MV-4-11 (cell line): ENCODE results near the gene COX6A1.
A peak's percentile ranks its signal among the peaks of the same experiment; 100 is the strongest.

Source experiments
- DNase-seq: peaks from one replicate; lab custom pipeline; 2025; lab: John Stamatoyannopoulos, UW

The COX6A1 gene

DNA sequence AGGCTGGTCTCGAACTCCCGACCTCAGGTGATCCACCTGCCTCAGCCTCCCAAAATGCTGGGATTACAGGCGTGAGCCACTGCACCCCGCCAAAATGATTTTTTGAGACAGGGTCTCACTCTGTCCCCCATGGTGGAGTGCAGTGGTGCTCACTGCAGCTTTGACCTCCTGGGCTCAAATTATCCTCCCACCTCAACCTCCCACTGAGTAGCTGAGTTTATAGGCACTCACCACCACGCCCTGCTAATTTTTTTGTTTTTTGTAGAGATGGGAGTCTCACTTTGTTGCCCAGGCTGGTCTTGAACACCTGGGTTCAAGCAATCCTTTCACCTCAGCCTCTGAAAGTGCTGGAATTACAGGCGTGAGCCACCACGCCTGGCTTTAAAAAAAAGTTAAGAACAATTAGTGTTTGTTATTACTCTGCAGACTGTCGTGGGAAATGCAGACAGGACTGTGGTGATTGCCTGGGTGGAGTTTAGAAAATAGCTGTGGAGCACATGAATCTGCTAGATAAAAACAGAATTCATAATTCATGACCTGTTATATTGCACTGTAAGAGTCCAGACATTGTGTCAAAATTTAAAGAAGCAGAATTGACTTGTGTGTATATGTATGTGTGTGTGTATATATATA, 9.2 kb upstream of the COX6A1 start:
- no peak for DNase-seq

DNA sequence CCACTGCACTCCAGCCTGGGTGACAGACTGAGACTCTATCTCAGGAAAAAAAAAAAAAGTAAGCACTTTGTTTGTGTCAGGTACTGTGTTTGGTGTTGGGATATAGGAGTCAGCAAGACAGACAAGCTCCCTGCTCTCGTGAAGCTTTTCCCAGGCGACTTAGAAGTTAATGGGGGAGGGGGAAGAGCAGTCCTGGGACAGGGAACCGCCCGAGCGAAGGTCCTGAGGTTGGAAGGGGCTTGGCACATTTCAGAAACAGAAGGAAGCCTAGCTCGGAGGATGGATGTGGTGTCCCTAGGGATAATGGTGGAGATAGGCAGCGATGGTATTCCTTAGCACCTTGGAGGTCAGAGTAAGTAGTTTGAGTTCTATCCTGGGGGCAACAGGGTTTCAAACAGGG, 8.5 kb upstream of the COX6A1 start:
- no peak for DNase-seq

DNA sequence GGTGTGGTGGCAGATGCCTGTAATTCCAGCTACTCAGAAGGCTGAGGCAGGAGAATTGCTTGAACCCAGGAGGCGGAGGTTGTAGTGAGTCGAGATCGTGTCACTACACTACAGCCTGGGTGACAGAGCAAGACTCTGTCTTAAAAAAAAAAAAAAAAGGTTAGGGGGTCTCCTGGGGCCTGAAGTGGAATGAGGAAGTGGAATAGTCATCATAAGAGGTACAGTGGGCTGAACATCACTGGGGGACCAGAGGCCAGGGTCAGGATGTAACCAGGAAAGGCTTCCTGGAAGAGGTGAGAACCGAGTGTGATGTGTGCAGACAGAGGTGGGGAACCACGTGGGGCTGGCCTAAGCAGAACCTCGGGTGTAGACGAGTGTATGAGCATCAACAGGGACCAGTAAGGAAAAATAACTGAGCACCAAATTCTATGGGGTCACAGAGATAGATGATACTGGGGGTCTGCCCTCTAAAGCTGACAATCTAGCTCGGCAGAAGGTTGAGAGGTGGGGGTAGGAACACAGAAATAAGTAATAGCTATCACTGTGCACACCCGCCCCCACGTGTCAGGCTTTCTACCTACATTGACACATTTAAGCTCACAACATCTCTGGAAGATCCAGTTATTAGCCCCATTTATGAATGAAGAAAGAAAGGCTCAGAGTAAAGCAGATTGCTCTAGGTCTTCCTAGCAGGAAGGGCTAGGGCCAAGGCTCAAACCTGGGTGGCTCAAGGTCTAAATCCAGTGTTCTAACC, 5.0 kb upstream of the COX6A1 start:
- DNase-seq = no peak

DNA sequence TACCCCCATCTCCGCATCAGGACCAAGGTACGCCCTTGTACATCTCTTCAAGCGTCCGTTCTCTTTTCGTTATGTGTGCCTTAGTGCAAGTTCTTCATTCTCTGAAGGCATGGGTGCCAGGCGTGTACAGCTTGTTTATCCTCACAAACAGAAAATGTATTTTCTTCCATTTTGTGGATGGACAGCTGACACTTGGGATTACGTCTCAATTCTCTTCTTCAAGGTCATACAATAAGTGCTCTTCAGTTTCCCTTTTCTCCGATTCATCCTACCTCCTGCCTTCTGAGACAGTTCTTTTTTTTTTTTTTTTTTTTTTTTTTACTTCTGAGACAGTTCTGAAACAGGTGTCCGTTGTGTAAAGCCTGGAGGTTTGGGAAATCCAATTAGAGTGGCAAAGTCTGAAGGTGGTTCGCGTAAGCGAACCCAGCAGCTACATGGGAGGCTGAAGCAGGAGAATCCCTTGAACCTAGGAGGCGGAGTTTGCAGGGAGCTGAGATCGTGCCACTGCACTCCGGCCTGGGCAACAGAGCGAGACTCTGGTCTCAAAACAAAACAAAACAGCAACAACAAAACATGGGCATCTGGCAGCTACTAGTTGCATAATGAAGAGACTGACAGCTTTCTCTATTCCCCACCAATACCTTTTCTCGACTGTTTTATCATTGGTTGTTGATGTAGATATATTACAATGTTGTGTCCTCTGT, 734 bp downstream of the COX6A1 start:
- no peak for DNase-seq

DNA sequence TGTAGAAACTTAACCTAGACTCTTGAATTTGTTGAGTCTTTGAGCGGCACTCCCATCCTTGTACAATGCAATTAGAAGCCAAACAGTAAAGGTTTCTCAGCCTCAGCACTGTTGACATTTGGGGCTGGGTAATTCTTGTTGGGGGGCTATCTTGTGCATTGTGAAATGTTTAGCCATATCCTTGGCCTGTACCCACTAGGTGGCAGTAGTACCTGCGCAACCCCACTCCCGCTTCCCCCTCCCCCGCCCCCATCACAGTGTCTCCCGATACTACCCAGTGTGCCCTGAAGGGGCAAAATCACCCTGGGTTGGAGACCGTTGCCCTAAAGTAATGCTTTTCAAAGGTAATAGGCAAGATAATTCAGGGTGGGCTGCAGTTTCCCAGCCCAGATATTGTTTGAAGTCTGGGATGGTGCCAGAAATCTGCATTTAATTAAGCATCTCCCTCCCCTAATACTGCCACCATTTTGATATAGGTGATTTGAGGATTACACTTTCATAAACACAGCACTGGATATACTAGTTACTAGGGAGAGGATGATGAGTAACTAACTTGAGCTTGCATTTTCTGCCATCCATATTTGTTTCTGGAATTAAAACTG, 1.8 kb downstream of the COX6A1 start:
- DNase-seq = peak; percentile 47

DNA sequence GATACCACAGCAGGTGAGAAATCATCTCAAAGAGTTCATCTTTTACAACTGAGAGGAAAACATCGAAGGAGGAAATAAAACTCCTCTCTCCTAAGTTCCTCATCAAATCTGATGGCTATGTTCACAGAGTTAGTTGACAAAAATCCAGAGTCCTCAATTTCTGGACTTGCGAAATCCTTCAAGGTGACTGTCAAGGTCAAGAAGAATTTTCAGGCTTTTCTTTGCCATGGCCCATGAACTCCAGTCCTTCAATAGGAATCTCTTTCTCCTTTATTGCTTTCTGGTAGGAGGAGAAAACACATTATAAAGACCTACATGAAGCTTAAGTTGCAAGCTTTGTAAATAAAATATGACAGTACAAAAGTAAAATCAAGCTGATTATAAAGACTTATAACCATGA, 6.8 kb downstream of the COX6A1 start:
- DNase-seq = no peak

DNA sequence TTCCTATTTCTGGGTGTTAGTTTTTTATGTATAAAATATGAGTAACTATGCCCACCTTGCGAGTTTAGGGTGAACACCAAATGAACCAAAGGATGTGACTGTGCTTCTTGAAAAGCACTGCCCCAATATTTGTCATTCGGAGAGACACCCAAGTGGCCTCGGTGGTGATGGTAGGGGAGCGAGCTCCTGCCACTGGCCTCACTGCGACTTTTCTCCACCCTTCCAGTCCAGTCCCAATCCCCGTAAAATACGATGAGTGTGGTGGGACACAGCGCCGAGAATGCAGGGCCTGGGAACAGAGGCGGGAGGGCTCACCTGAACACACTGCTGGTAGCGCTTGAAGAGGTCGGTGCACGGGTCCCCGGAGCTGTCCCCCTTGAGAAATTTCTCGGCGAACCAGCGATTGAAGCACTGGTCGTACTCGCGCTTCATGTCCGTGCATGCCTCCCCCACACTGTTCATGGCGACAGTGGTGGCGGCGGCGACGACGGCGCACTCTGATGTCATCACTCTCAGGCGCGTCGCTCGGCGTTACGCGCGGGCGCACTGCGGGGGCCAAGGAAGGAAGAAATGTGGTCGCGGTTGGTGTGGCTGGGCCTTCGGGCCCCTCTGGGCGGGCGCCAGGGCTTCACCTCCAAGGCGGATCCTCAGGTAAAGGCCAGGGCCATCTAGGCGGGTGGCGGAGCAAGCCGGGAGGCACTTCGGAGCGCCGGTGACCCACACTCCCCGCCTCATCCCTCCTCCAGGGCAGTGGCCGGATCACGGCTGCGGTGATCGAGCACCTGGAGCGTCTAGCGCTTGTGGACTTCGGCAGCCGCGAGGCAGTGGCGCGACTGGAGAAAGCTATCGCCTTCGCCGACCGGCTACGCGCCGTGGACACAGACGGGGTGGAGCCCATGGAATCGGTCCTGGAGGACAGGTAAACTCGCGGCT, 8.3 kb downstream of the COX6A1 start, which contains the start of the genes GATC and TRIAP1:
TSS of gene GATC (plus strand) at position 534 of the 933 bp plus-strand sequence. CDS start at position 571, 37 bp downstream.
TSS of gene TRIAP1 (minus strand) at position 474 of the 933 bp plus-strand sequence. CDS start at position 462, 12 bp downstream.
- peak; percentile 75 for DNase-seq

DNA sequence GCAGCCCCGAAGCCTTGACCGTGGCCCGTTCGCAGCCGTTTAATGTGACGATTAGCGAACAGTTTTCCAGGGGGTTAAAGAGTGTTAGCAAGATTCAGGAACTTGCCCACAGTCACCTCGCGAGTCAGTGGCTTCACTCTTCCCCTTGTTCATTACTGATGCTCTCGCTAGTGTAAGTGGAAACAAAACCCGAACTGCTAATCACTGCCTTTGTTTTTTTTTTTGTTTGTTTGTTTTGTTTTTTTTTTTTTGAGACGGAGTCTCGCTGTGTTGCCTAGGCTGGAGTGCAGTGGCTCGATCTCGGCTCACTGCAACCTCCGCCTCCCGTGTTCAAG, 8.9 kb downstream of the COX6A1 start:
- peak; percentile 9 for DNase-seq

DNA sequence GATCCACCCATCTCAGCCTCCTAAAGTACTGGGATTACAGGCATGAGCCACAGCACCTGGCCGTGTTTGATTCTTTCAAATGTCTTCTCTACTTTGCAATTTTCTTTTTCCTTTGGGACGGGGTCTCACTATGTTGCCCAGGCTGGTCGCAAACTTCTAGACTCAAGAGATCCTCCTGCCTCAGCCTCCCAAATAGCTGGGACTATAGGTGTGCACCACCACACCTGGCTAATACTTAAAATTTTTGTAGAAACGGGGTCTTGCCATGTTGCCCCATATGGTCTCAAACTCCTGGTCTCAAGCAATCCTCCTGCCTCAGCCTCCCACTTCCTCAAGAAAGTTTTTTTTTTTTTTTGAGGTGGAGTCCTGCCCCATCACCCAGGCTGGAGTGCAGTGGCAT, 10.1 kb downstream of the COX6A1 start:
- no peak for DNase-seq

DNA sequence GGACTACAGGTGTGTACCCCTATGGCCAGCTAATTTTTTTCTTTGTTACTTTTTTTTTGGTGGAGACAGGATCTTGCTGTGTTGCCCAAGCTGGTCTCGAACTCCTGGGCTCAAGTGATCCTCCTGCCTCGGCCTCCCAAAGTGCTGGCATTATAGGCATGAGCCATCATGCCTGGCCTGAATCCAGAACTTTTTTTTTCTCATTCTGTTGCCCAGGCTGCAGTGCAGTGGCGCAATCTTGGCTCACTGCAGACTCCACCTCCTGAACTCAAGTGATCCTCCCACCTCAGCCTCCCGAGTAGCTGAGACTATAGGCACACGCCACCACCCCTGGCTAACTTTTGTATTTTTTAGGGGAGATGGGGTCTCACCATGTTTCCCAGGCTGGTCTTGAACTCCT, 14.6 kb downstream of the COX6A1 start:
- DNase-seq = peak; percentile 41

DNA sequence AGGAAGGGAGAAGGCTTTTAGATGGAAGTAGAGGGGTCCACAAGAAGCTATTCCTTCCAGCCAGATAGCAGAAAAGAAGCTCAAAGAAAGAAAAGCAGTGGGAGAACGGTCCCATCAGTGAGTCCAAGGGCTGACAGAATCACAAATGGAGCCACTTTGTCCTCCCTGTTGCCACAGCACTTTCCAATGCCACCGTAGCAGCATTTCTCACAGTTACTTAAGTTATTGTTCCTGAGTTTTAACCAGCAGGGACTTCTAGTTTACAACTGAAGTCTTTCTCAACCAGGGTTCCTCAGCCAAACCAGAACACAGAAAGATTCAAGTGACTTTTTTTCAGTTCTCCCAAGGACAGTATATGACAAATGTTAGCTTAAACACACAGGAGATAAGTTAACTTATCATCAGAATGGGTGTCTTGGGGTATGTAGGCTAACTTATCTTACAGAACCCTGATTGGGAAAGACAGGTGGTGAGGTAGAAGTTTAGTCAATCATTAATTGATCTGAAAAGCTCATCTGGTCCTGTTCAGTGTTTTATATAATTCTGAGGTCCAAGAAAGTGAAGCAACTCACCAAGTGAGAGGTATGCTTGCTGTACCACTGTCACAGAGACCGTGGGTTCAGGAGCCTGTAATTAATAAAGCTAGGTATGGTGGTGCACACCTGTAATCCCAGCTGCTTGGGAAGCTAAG, 15.3 kb downstream of the COX6A1 start:
- no peak for DNase-seq

DNA sequence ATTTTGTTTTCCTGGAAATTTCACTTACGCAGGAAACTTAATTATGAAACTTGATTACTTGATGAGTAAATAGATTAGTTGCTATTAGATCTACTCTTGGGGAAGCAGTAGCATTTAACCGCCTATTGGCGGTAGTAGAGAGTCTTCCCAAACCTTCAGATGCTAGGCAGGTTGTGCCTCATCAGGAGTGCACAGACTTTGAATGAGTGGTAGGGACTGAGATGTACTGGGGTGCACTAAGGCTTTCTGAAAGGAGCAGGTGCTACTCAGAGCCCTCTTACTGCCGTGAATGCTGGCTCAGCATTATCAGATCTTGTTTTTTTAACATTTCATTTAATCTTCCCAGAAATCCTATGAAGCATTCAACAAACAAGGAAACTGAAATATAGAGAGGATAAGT, 16.1 kb downstream of the COX6A1 start:
- peak; percentile 42 for DNase-seq

DNA sequence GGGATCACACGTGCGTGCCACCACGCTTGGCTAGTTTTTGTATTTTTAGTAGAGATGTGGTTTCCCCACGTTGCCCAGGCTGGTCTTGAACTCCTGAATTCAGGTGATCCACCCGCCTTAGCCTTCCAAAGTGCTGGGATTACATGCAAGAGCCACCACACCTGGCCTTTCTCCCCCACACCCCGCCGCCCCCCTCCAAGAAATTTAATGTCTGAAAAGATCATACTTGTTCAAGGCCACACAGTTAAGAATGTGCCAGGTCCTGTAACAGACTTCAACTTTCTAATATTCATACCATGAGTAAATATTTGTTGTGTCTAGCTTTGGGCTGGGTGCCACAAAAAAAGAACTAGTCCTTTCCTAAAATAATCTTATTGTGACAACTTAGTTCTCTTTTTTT, 17.4 kb downstream of the COX6A1 start:
- DNase-seq = peak; percentile 29

DNA sequence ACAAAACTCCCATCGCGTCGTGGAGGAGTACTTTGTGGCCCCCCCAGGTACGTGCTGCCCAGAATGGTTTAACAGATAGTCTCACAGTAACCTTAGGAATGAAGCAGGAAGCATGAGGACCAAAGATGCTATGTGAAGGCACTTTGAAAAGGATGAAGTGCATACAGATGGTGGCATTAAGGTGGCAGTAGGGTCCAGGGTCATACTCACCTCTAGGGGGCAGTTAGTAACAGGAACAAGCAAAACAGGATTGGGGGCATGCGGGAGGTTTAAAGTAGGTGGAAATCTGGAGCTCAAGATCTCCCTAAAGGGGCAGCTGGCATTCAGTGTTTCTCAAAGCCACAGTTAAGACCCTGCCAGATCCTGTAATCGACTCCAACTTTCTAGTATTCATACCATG, 19.2 kb downstream of the COX6A1 start:
- DNase-seq = no peak

DNA sequence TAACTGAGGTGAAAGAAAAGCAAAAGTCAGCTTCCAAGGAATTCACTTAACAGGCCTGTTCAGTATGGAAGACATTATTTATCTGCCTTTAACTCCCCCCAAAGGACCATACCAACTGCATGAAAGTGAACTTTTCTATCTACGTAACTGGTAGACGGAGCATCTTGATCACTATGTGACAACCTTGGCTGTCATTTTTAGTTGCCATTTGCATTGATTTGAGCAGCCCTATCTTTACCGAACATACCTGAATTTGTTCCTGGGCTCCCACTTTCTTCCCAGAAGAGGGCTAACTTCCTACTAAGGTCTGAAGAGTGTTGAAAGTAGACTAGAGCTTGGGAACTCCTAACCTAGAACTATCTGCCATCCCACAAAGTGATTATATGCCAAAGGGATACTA, 22.2 kb downstream of the COX6A1 start:
- DNase-seq = no peak

DNA sequence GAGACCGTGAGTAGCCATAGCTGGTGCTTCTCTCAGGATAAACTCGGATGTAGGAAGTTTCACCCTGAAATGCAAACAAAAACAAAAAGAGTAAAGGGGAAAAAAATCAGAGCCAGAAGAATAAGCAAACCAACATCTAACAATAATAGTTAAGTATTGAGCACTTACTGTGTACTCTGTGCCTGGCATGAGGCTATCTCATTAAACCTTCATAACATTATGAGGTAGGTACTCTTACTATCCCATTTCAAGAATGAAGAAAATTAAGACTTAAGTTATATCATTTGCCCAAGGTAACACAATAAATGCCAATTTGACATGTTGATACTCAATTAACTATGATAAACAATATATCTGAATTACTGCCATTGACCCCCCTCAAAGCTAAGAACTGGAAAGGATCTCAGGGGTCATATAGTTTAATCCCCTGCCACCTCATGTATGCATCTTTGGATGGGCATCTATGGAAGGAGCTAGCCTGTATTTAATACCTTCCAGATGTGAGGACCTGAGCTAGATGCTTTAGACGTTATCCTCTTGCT, 24.3 kb downstream of the COX6A1 start:
- no peak for DNase-seq

DNA sequence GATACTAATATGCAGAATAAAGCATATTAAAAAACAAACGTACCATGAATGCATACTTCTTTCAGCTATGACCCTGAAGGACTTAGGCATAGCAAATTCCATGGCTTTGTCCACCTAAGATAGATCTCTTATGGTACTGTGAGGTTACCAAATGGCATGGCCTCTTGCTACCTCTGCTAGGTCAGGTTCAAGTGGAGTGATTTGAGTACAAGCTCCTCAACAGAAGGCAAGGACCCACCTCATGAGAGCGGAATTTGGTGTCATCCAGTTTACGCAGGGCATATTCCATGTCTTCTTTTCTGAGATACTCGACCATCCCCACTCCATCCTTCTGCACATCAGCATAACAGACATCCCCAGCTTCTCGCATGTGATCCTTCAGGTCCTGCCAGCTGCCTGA, 25.8 kb downstream of the COX6A1 start:
- no peak for DNase-seq

DNA sequence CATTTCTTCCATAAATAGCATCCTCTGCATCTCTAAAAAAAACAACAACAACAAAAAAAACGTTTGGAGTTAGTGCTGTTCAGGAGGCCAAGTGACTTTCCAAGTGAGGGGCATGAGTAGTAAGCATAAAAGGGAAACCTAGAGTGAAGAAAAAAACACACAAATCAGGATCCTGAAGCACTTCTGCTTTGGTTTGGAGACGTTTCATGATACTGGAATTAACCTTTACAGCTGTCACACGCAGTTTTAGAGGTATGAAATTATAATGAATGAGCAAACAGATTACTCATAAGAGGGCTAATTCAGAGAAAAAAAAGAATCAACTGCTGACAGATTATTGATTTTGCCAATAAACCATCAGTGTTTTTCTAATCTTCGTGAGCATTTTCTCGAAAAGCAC, 27.8 kb downstream of the COX6A1 start:
- DNase-seq = no peak

DNA sequence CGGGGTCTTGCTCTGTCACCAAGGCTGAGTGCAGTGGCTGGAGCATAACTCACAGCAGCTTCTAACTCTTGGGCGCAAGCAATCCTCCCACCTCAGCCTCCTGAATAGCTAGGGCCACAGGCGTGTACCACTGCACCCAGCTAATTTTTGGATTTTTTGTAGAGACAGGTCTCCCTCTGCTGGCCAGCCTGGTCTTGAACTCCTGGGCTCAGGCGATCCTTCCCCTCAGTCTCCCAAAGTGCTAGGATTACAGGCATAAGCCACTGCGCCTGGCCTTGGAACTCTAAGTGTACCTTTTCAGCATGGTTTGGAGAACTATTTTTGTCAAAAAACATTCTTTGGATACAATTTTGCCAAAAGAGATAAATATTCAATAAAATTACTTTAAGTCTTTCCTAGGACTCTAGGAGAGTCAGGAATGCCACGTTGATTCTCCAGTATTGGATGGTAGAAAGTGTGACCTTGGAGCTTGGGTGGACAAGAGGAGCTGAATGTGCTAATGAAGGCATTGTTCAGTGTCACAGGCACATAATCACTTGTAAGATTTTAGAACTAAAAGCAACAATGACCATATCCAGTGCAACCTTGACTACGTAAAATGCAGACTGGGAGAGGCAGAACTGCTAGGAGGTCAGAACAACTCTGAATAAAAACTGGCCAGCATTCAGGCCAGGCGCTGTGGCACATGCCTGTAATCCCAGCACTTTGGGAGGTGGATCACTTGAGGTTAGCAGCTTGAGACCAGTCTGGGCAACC, 28.8 kb downstream of the COX6A1 start:
- DNase-seq = peak; percentile 54

DNA sequence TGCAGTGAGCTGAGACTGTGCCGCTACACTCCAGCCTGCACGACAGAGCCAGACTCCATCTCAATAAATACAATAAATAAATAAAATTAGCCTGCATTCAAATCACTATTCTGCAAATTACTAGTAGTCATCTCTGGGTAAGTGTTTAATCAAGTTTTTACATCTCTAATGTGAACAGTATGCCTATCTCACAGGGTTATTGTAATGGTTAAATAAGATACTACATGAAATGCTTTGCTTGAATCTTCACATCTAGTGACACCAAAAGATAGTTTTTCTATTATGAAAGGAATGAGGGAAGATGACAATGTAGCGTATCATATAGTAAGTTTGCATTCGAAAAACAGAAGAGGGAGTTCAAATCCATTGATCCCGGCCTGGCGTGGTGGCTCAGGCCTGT, 29.5 kb downstream of the COX6A1 start:
- no peak for DNase-seq
